Measurements from ENCODE around the gene MAGEA9B.
"Not testable (repeated sequence)": the region's sequence is repeated elsewhere in the genome, so short reads cannot be mapped to it uniquely, and the experiment has no call there.

MAGEA9B gene

DNA sequence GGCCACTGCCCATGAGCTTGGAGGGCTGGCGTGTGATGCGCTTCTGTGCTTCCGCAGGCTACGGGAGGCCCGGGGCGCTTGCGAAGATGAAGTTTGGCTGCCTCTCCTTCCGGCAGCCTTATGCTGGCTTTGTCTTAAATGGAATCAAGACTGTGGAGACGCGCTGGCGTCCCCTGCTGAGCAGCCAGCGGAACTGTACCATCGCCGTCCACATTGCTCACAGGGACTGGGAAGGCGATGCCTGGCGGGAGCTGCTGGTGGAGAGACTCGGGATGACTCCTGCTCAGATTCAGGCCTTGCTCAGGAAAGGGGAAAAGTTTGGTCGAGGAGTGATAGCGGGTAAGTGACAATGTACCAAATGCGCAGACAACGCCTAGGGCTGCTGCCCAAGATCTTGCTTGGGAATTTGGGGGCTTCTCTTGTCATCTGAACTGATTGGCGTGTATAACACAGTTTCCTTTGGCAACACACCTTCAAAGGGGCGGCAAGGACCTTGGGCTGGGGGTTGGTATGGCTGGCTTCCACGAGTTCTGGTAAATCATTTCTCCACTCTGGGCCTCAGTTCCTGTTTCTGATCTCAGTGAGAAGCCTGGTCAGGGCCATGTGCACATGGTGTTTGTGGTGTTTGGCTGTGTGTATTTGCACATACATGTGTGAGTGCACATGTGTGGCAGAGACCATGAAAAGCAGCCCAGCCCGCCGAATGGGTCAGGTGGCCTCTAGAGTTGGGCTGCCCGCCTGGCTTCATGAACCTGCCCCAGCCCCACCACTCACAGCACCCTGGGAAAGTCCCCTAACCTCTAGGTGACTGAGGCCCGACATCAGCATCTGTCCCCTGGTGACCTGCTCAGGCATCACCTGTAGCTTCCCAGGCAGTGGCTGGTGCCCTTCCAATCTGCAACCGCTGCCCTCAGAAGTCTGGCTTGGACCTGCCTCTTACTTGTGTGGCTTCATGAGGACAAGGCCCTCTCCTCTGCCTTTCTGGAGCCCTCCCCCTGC is 41.4 kb downstream of the MAGEA9B start:
- not testable (repeated sequence) for H3K9ac ChIP-seq (ENCODE audit: low read depth, low read length); H3K9me3 ChIP-seq (ENCODE audit: control insufficient read depth, insufficient read depth, low read length); H3K4me3 ChIP-seq (ENCODE audit: low read depth, low read length); H3K27me3 ChIP-seq (ENCODE audit: control insufficient read depth, insufficient read depth, low read length); H3K4me1 ChIP-seq (ENCODE audit: control insufficient read depth, insufficient read depth, low read length); H3K36me3 ChIP-seq (ENCODE audit: control insufficient read depth, insufficient read depth, low read length)

DNA sequence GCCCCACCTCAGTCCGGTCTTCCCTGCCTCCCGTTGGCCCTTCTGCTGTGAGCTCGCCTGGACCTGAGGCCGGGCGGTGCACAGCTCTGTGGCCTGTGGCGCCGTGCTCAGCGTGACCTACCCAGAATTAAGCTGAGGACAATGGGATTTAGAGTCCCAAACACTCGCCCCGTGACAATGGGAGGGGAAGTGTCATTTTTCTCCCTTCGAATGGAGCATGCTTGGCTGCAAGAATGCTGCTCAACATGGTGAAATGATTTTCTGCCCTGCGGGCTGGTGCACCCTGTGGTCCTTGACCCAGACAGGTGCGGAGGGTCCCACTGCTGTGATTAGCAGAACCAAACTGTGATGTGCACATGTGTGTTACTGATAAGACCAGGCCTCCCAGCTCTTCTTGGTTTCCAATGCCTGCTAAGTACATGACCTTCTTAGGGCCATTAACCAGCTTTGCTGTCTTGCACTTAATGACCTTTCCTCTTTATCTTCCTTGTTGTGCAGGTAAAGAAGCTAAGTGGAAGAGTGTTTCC is 45.7 kb downstream of the MAGEA9B start:
- H3K9ac ChIP-seq (ENCODE audit: low read depth, low read length), result no peak overlapping the region
- H3K4me1 ChIP-seq (ENCODE audit: control insufficient read depth, insufficient read depth, low read length), result no peaks in the 10 kb centered on the region
- no peaks in the 10 kb centered on the region for H3K9me3 ChIP-seq (ENCODE audit: control insufficient read depth, insufficient read depth, low read length)
- H3K4me3 ChIP-seq (ENCODE audit: low read depth, low read length), result peak overlapping the region; percentile 71
- H3K27me3 ChIP-seq (ENCODE audit: control insufficient read depth, insufficient read depth, low read length), result peaks cover 3% of the 10 kb centered on the region
- H3K36me3 ChIP-seq (ENCODE audit: control insufficient read depth, insufficient read depth, low read length), result no peaks in the 10 kb centered on the region

DNA sequence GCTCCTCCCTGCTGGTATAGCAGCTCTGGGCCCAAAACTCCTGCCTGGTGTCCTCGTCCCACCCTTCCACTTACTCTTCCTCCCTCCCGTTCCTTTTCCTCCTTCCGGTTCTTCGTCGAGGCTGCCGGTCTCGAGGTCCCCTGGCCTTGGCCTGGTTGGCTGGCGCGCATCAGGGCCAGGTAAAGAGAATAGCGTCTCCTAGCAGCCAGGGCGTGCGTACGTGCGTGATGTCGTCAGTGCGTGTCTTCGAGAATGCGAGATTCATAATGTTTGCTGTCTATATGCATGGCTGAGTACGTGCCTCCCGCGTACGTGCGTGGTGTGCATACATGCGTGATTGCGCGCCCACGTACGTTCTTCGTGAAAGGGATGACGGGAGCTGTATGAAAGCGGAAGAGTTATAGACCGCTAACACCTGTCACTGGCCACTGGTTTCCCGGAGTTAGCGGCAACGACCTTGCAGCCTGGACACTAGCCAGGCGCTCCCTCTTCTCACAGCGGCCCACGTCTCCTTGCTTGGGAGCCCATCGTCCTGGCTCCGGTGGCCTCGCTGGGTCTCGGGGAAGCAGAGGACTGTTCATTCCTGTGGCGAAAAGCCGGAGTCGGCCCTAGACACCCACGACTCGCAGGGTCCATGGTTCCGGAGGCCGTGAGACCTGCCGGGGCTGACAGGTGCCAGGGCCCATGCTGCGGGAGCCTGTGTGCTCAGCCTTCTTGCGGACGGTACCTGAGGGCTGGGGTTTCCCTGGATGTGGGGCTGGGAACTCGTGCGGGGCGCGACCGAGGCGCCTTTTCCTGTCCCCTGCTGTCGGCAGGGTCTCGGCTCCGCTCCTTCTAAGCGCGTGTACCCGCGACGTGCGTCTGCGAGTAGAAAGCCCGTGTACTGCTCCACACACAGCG is 46.4 kb downstream of the MAGEA9B start, which contains the start of gene EOLA1:
EOLA1 (plus strand) TSS at position 392 of the 900 bp plus-strand sequence. CDS start 4,619 bp downstream, outside the sequence.
- no peaks in the 10 kb centered on the region for H3K9me3 ChIP-seq (ENCODE audit: control insufficient read depth, insufficient read depth, low read length)
- H3K27me3 ChIP-seq (ENCODE audit: control insufficient read depth, insufficient read depth, low read length), result peaks cover 3% of the 10 kb centered on the region
- no peak within 1 kb of the TSS for H3K9ac ChIP-seq (ENCODE audit: low read depth, low read length)
- no peaks in the 10 kb centered on the region for H3K36me3 ChIP-seq (ENCODE audit: control insufficient read depth, insufficient read depth, low read length)
- peak within 1 kb of the TSS; percentile 71 for H3K4me3 ChIP-seq (ENCODE audit: low read depth, low read length)
- no peaks in the 10 kb centered on the region for H3K4me1 ChIP-seq (ENCODE audit: control insufficient read depth, insufficient read depth, low read length)

DNA sequence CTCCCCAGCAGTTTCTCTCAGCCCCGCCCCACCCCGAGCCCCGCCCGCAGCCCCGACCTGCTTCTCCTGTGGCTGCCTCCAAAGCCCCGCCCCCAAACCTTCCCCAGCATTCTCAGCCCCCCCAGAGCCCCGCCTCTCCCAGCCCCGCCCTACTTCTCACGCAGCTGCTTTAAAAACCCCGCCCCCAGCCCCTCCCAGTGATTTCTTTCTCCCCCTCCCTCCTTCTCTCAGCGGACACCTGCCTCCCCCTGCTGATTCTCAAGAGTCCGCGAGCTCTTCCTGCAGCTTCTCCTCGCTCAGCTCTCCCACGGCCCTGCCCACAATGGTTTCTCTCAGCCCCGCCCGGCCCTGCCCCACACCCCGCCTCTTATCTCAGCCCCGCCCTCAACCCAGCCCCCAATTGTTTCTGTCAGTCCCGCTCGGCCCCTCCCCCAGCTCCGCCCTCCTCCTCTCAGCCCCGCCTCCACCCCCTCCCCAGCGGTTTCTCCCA is 47.1 kb downstream of the MAGEA9B start:
- Histone ChIP-seq H3K4me1 (ENCODE audit: control insufficient read depth, insufficient read depth, low read length) (no peaks in the 10 kb centered on the region), H3K27me3 (ENCODE audit: control insufficient read depth, insufficient read depth, low read length) (peaks cover 3% of the 10 kb centered on the region), H3K36me3 (ENCODE audit: control insufficient read depth, insufficient read depth, low read length) (no peaks in the 10 kb centered on the region), H3K9me3 (ENCODE audit: control insufficient read depth, insufficient read depth, low read length) (no peaks in the 10 kb centered on the region), H3K4me3 (ENCODE audit: low read depth, low read length) (peak overlapping the region; percentile 71), H3K9ac (ENCODE audit: low read depth, low read length) (no peak overlapping the region)

DNA sequence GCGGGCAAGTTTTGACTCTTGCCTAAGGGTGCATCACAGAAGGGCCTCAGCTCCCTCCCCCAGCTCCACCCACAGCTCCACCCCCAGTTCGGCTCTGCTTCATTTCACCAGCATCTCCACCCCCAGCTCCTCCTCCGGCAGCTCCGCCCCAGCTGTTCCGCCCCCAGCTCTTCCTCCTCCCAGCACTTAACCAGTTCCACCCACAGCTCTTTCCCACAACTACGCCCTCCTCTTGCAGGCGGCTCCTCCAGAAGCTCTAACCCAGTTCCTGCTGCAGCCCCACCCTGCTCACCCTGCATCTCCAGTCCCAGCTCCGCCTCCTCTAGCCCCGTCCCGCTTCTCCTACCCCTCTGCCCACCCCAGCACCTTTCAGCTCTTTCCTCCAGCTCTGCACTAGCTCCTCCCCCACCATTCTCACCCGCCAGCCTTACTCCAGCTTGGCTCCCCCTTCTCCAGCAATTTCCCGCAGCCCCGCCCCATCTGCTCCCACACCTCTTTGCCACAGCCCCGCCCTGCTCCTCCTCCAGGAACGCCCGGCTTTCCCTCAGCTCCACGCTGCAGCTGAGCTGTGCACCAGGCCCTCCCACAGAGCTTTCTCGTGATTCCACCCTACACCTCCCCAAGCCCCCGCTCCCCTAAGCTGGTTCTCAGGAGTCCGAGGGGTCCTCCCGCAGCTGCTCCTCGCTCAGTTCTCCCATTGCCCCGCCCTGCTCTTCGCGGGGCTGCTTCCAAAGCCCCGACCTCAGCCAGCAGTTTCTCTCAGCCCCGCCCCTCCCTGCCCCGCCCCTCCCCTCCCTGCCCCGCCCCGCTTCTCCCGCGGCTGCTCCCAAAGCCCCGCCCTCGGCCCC is 47.8 kb downstream of the MAGEA9B start:
- Histone ChIP-seq H3K9ac (ENCODE audit: low read depth, low read length) (no peak overlapping the region), H3K9me3 (ENCODE audit: control insufficient read depth, insufficient read depth, low read length) (no peaks in the 10 kb centered on the region), H3K27me3 (ENCODE audit: control insufficient read depth, insufficient read depth, low read length) (peaks cover 3% of the 10 kb centered on the region), H3K4me3 (ENCODE audit: low read depth, low read length) (peak overlapping the region; percentile 59), H3K36me3 (ENCODE audit: control insufficient read depth, insufficient read depth, low read length) (no peaks in the 10 kb centered on the region), H3K4me1 (ENCODE audit: control insufficient read depth, insufficient read depth, low read length) (no peaks in the 10 kb centered on the region)

DNA sequence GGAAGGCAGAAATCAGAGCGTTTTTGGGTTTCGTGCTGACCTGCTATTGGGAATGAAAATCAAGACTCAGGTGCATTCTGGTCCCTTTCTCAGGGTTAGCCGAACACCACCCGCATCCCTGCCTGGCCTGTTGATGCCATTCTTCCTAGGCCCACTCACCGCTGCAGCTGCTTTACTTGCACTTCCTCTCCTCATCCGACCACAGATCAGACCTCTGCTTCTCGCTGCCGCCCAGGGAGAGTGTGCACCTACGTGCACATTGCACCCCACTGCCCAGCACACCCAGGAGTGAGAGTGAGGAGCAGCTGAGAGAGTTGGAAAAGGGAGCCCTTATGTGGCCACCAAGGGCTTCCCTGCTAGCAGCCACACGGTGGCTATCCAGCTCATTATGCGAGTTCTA is 49.8 kb downstream of the MAGEA9B start:
- not testable (repeated sequence) for H3K9me3 ChIP-seq (ENCODE audit: control insufficient read depth, insufficient read depth, low read length); H3K4me3 ChIP-seq (ENCODE audit: low read depth, low read length); H3K27me3 ChIP-seq (ENCODE audit: control insufficient read depth, insufficient read depth, low read length); H3K4me1 ChIP-seq (ENCODE audit: control insufficient read depth, insufficient read depth, low read length); H3K36me3 ChIP-seq (ENCODE audit: control insufficient read depth, insufficient read depth, low read length); H3K9ac ChIP-seq (ENCODE audit: low read depth, low read length)

DNA sequence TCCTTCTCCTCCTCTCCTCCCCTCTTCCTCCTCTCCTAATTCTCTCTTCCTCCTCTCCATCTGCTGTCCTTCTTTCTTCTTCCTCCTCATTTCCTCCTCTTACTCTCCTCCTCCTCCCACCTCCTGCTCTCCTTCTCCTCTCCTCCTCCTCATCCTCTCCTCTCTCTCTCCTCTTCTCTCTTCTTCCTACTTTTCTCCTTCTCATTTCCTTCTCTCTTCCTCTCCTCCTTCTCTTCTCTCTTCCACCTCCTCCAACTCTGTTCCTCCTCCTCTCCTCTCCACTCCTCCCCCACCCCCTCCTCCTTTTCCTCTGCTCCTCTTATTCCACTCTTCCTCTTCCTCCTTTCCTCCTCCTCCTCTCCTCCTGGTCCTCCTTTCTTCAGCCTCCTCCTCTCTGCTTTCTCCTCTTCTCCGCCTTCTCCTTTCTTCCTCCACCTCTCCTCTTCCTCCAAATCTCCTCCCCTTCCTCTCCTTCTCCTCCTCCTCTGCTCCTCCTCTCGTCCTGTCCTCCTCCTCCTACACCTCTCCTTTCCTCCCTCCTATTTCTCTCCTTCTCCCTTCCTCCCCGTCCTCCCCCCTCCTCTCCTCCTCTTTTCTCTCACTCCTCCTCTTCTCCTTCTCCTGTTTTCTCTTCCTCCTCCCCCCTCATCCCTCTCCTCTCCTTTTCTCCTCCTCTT is 52.2 kb downstream of the MAGEA9B start:
- not testable (repeated sequence) for H3K9me3 ChIP-seq (ENCODE audit: control insufficient read depth, insufficient read depth, low read length); H3K27me3 ChIP-seq (ENCODE audit: control insufficient read depth, insufficient read depth, low read length); H3K9ac ChIP-seq (ENCODE audit: low read depth, low read length); H3K36me3 ChIP-seq (ENCODE audit: control insufficient read depth, insufficient read depth, low read length); H3K4me3 ChIP-seq (ENCODE audit: low read depth, low read length); H3K4me1 ChIP-seq (ENCODE audit: control insufficient read depth, insufficient read depth, low read length)

DNA sequence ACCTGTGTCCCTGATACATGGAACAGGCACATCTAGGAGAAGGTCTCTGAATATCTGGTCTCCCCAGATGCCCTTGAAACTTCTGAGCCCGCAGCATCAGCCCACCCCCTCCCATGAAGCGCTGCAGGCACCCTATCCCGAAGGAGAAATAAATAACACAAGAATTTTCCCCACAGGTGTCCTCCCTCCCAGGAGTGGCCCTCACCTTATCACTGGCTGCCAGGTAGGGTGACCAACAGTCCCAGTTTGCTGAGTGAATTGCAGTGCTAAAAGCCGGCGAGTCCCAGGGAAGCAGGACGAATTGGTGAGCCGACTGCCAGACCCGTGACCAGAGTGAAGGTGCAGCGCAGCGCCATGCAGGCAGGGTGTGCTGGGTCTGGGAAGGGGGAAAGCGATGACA is 53.3 kb downstream of the MAGEA9B start:
- not testable (repeated sequence) for H3K4me3 ChIP-seq (ENCODE audit: low read depth, low read length); H3K9me3 ChIP-seq (ENCODE audit: control insufficient read depth, insufficient read depth, low read length); H3K4me1 ChIP-seq (ENCODE audit: control insufficient read depth, insufficient read depth, low read length); H3K36me3 ChIP-seq (ENCODE audit: control insufficient read depth, insufficient read depth, low read length); H3K9ac ChIP-seq (ENCODE audit: low read depth, low read length); H3K27me3 ChIP-seq (ENCODE audit: control insufficient read depth, insufficient read depth, low read length)

DNA sequence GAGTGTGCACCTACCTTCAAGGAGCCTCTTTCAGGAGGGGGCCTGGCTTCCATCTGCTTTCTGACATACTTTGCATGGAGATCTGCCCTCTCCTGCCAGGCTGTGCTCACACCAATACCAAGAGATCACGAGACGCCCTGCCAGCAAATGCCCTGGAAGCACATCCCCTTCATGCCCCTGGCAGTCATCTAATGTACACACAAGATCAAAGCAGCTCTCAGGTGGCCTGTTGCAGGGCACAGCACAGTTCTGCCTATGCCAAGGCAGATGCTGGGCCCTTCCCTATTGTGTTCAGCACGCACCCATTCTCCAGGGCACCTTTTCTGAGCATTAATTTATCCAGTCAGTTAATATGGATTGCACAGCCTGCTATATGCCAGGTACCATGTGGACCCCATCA is 54.4 kb downstream of the MAGEA9B start:
- not testable (repeated sequence) for H3K36me3 ChIP-seq (ENCODE audit: control insufficient read depth, insufficient read depth, low read length); H3K9me3 ChIP-seq (ENCODE audit: control insufficient read depth, insufficient read depth, low read length); H3K27me3 ChIP-seq (ENCODE audit: control insufficient read depth, insufficient read depth, low read length); H3K9ac ChIP-seq (ENCODE audit: low read depth, low read length); H3K4me1 ChIP-seq (ENCODE audit: control insufficient read depth, insufficient read depth, low read length); H3K4me3 ChIP-seq (ENCODE audit: low read depth, low read length)
